ENCODE data around the gene DACH2.

Gene DACH2

DNA sequence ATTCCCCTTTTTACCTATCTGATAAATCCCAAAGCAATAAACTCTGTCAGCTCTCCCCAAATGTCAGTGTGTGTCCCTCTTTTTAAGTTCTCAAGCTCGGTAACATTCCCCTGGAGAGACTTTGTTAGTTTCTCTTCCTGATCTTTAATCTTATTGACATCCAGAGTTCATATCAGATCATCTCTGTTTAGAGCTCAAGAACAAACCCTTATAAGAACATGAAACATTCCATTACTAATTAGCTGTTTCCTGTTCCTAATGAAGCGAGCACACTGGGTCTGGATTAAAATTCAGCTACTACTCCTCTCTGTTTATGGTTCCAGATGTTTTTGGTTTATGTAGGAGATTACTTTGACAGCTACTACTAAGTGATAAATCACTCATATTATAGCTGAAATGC is 681.5 kb downstream of the DACH2 start:
- no peak for DNase-seq

DNA sequence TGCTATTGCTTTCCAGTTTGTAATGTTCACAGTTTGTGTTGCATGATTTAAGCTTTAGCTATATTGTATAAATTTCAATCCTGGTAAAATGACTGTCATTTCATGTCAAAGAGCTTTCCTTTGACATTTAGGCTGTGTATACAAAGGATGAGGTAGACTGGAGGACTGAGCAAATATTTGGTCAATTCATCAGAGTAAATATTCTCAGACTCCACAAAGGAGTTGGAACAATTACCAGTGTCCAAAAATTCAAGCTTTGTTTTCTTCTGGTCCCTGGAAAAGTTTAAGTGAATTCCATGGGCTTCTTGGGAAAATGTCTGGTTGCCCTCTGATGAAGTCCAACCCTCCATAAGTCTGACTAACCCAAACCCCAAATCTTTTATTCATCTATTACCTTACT is 682.4 kb downstream of the DACH2 start:
- DNase-seq, result no peak

DNA sequence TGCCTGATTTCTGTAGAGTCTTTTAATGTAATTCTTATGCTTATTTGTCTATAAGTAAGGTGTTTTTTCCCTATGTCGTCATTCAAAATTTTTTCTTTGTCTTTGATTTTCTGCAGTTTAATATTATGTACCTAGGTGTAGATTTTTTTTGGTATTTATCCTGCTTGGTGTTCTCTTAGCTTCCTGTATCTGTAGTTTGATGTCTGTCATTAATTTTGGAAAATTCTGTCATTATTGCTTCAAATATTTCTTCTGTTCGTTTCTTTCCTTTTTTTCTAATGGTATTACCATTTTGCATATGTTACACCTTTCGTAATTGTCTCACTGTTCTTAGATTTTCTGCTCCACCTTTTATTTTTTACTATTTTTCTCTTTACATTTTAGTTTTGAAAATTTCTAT is 696.9 kb downstream of the DACH2 start:
- DNase-seq, result no peak
